Measurements from ENCODE around the gene ARF4.

ARF4 gene

DNA sequence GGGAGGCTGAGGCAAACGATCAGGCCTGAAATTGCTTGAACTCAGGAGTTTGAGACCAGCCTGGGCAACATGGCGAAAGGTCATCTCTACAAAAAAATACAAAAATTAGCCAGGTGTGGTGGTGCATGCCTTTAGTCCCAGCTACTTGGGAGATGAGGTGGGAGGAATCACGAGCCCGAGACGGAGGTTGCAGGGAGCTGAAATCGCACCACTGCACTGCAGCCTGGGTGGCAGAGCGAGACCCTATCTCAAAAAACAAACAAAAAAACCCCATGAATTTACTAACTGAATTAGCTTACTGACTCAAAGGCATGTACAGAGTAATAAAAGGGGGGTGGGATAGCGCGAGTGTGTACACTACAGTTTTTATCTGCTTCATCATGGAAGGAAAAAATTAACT, 19.3 kb downstream of the ARF4 start:
- DNase-seq (ENCODE audit: low read depth in 2 of 2): no peak

- DNase-seq (ENCODE audit: low read depth in 2 of 2): no peak
Observed at GRCh38 chr3:57575966-57576626, 21.0 kb downstream of the ARF4 start.

DNA sequence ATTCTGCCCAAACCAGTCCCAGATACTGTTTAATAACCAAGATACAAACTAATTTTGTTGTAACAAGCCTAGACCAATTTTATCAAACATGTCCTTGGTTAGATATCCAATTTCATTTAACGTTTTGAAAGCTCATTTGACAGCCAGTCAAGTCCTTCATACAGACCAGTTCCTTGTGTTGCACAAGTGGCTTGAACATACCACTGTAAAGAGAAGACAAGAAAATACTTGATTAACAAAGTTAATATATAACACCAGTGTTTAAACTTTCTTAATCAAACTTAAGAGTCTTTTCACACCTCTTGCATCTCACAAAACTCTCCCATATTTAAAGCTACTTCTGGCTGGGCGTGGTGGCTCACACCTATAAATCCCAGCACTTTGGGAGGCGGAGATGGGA, 25.0 kb downstream of the ARF4 start:
- DNase-seq (ENCODE audit: low read depth in 2 of 2): no peak

- DNase-seq (ENCODE audit: low read depth in 2 of 2): no peak
Observed at GRCh38 chr3:57570878-57571277, 26.3 kb downstream of the ARF4 start.

GRCh38 chr3:57569859-57570450, 27.2 kb downstream of the ARF4 start:
- DNase-seq (ENCODE audit: low read depth in 2 of 2): no peak

- DNase-seq (ENCODE audit: low read depth in 2 of 2): no peak
Observed at GRCh38 chr3:57559526-57559925, 37.6 kb downstream of the ARF4 start.

GRCh38 chr3:57557085-57557537, 40.0 kb downstream of the ARF4 start:
- no peak for DNase-seq (ENCODE audit: low read depth in 2 of 2)

DNA sequence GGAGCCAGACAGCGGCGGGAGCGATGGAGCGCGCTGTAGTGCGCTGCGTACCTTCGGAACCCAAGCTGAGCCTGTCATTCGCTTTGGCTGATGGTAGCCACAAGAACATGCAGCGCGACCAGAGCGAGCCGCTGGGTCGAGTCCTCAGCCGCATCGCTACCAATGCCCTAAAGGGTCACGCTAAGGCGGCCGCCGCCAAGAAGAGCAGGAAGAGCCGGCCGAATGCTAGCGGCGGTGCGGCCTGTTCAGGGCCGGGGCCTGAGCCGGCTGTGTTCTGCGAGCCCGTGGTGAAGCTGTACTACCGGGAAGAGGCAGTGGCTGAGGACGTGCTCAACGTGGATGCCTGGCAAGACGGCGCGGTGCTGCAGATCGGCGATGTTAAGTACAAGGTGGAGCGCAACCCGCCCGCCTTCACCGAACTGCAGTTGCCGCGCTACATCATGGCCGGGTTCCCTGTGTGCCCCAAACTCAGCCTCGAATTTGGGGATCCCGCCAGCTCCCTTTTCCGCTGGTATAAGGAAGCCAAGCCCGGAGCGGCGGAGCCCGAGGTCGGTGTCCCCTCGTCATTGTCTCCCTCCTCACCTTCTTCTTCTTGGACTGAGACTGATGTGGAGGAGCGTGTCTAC, 40.6 kb downstream of the ARF4 start:
- no peak for DNase-seq (ENCODE audit: low read depth in 2 of 2)

- DNase-seq (ENCODE audit: low read depth in 2 of 2): peak; percentile 56 to 70
Observed at GRCh38 chr3:57555738-57556458, 41.2 kb downstream of the ARF4 start, which contains the start of gene PDE12. Gene PDE12 (plus strand): TSS chr3:57556274. CDS start chr3:57556380, 106 bp downstream.

GRCh38 chr3:57555306-57555705, 41.8 kb downstream of the ARF4 start:
- no peak for DNase-seq (ENCODE audit: low read depth in 2 of 2)

DNA sequence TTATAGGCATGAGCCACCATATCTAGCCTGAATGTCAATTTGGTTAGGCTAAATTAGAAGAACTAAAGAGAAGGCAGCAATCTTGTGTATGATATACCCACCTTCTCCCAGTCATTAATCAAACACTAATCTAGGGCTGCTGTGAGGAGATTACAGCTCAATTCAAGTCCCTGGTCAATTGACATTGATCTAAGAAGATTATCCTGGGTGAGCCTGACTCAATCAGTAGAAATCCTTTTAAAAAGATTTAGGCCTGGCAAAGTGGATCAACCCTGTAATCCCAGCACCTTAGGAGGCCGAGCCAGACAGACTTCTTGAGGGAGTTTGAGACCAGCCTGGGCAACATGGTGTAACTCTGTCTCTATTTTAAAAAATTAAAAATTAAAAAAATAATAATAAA, 50.5 kb downstream of the ARF4 start:
- no peak for DNase-seq (ENCODE audit: low read depth in 2 of 2)

DNA sequence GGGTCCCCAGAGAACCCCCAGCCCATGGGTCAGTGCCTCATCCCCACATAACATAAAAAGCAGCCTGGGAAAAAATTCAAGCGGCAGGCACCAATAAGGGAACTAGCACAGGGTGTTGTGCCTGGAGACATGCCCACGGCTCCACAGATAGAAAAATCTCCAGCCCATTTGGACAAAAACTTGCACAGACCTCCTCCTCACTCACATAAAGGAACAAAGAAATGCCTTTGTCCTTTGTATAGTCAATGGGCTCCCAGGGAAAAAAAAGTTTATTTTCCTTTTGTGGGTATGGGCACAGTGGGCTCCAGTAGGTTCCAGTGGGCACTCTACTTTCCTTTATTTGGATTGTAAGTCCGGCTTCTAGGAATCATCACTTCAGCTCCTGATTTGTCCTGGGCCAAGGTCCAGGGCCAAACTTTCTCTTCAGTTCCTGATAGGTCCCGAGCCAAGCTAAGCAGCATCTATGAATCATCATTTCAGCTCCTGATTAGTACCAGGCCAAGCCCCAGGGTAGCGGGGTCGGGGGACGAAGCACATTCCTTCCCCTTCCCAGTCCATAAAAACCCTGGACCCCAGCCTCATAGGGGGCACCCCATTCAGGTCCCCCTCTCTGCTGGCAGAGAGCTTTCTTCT, 51.4 kb downstream of the ARF4 start:
- no peak for DNase-seq (ENCODE audit: low read depth in 2 of 2)

GRCh38 chr3:57544181-57545125, 52.7 kb downstream of the ARF4 start, which contains the start of gene DNAH12:
Gene DNAH12 (minus strand): TSS chr3:57544344. CDS start chr3:57542870, 1,474 bp downstream.
- DNase-seq (ENCODE audit: low read depth in 2 of 2): no peak

DNA sequence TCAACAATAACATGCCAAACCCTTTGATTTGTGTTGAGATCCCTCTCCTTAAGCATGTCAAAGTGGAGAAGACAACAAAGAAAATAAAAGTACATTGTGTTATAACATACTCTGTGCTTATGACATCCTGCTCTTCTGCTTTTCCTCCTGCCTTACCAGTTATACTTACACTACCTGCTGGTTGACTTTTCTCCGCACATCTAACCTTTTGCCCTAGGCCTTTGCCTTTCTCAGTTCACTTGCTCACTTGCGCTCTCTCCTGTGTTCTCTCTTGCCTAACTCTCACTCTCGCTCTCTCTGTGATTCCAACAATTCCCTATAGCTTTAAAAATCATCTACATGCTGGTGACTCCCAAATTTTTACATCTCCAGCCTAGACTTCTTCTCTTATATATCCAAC, 58.7 kb downstream of the ARF4 start:
- no peak for DNase-seq (ENCODE audit: low read depth in 2 of 2)

- DNase-seq (ENCODE audit: low read depth in 2 of 2): no peak
Observed at GRCh38 chr3:57530071-57530608, 67.0 kb downstream of the ARF4 start.

Measured in stimulated activated CD8-positive, alpha-beta memory T cell treated with anti-CD3 and anti-CD28 coated beads, Interleukin-7, amount 100 ng/mL, for 1 hour (primary cell).